ENCODE measurements around the gene CXCL1.
A peak's percentile ranks its signal among the peaks of the same experiment; 100 is the strongest.

CXCL1 gene

DNA sequence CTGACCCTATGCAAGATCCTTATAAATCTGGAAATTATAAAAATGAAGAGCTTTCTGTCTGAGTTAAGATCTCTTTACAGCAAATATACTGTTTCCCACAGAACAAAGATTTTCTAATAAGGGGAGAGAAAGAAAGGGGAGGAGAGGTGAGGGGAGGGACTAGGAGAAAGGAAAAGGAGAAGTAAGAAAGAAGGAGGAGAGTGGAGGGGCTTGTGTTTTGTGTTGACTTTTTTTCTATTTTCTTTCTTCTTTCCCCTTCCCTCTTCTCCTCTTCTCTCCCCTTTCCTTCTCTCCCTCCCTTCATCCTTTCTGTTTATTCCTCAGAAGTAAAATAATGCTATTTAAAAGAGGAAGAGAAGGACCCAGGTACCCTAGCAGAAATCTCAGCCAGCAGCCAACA lies 26.5 kb upstream of the CXCL1 start:
- DNase-seq (ENCODE audit: low read depth, low spot score) = no peak
- TF ChIP-seq CTCF (IDR thresholded peaks at IDR 0.05; ENCODE audit: low read depth, low read length) = no peak
- no peak overlapping the region for H3K4me3 ChIP-seq (ENCODE audit: low read depth, low read length)
- in situ Hi-C loops (cut with HindIII; ENCODE audit: low sequenced_read_pairs) = no loop called here

DNA sequence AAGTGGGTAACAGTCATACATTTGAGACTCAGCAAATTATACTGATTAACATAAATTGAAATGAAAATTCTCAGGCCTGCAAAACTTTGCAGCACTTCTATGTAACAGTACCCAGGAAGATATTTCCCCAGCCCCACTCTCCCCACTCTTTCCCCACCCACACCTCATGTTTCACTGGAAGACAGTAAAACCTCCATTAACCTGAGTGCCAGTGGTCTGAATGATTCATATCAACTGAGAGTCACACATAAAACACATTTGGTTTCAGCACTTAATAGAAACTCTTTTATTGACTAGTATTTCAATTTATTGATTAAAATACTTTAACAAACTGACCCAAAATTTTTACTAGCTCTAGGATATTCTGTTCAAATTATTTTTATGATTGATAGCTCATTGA lies 25.8 kb upstream of the CXCL1 start:
- no peak overlapping the region for H3K4me3 ChIP-seq (ENCODE audit: low read depth, low read length)
- DNase-seq (ENCODE audit: low read depth, low spot score) = no peak
- in situ Hi-C loops (cut with HindIII; ENCODE audit: low sequenced_read_pairs) = no loop called here
- no peak for TF ChIP-seq CTCF (IDR thresholded peaks at IDR 0.05; ENCODE audit: low read depth, low read length)

GRCh38 chr4:73844345-73844744 lies 24.8 kb upstream of the CXCL1 start:
- no peak for TF ChIP-seq CTCF (IDR thresholded peaks at IDR 0.05; ENCODE audit: low read depth, low read length)
- peak; percentile 51 for DNase-seq (ENCODE audit: low read depth, low spot score)
- in situ Hi-C loops (cut with HindIII; ENCODE audit: low sequenced_read_pairs) = no loop called here
- H3K4me3 ChIP-seq (ENCODE audit: low read depth, low read length) = no peak overlapping the region

- in situ Hi-C loops (cut with HindIII; ENCODE audit: low sequenced_read_pairs) = no loop called here
- DNase-seq (ENCODE audit: low read depth, low spot score) = no peak
- no peak overlapping the region for H3K4me3 ChIP-seq (ENCODE audit: low read depth, low read length)
- no peak for TF ChIP-seq CTCF (IDR thresholded peaks at IDR 0.05; ENCODE audit: low read depth, low read length)
These were observed 24.4 kb upstream of the CXCL1 start for GRCh38 chr4:73844806-73845205.

GRCh38 chr4:73847526-73848182 lies 21.5 kb upstream of the CXCL1 start:
- no peak for TF ChIP-seq CTCF (IDR thresholded peaks at IDR 0.05; ENCODE audit: low read depth, low read length)
- no peak for DNase-seq (ENCODE audit: low read depth, low spot score)
- H3K4me3 ChIP-seq (ENCODE audit: low read depth, low read length) = no peak overlapping the region
- in situ Hi-C loops (cut with HindIII; ENCODE audit: low sequenced_read_pairs) = no loop called here

- in situ Hi-C loops (cut with HindIII; ENCODE audit: low sequenced_read_pairs) = no loop called here
- no peak overlapping the region for H3K4me3 ChIP-seq (ENCODE audit: low read depth, low read length)
These were observed 20.9 kb upstream of the CXCL1 start for GRCh38 chr4:73848183-73848777.

More at GRCh38 chr4:73848183-73848777, 20.9 kb upstream of the CXCL1 start:
- no peak for DNase-seq (ENCODE audit: low read depth, low spot score)
- TF ChIP-seq CTCF (IDR thresholded peaks at IDR 0.05; ENCODE audit: low read depth, low read length) = no peak
